Uterus (tissue), 4 donors: ENCODE measurements around the gene CHTF8. TPM values are rescaled to one million over a fixed set of nuclear protein-coding genes. Genes with fewer than 3 reads are reported as not detected.

Experiments used
- DNase-seq, 2 donors: peaks; one replicate each; pipeline ENCODE4 v3.0.0-alpha.2; 2019 to 2020
- H3K27ac ChIP-seq, 2 donors: fragments of 200-600 bp; sonication (generic); 1 replicate in 1 of 2; 2 replicates in 1 of 2; pipeline ENCODE4 v1.5.1; 2016 to 2018
- H3K27me3 ChIP-seq, 2 donors: fragments of 200-600 bp; sonication (generic); one replicate each; pipeline ENCODE4 v1.5.1; 2018 to 2019; ENCODE audit warnings: control low read depth in 1 of 2
- H3K36me3 ChIP-seq, 2 donors: fragments of 200-600 bp; sonication (generic); one replicate each; pipeline ENCODE4 v1.5.1; 2019; ENCODE audit warnings: control low read depth in 1 of 2
- H3K4me1 ChIP-seq, 2 donors: fragments of 200-600 bp; sonication (generic); one replicate each; pipeline ENCODE4 v1.5.1; 2018 to 2019; ENCODE audit warnings: control low read depth in 1 of 2
- H3K4me3 ChIP-seq, 2 donors: fragments of 200-600 bp; sonication (generic); 1 replicate in 1 of 2; 2 replicates in 1 of 2; pipeline ENCODE4 v1.5.1; 2018 to 2019; ENCODE audit warnings: mild to moderate bottlenecking in 1 of 2
- H3K9me3 ChIP-seq, 2 donors: fragments of 200-600 bp; sonication (generic); one replicate each; pipeline ENCODE4 v1.5.1; 2019; ENCODE audit warnings: control low read depth in 1 of 2
- POLR2A ChIP-seq, 2 donors: fragments of 450-650 bp; IDR thresholded peaks; one replicate each; pipeline ENCODE4 v1.6.1; 2016; ENCODE audit warnings: antibody characterized with exemption in 2 of 2, mild to moderate bottlenecking in 1 of 2, moderate library complexity in 1 of 2
- intact Hi-C: fragments of 100-400 bp; cut with DNase I; formaldehyde crosslinking; loops from one replicate; pipeline ENCODE4 v1.15.1; 2023; ENCODE audit warnings: low total_unique reads
- total RNA-seq, 4 donors: library from RNA; depleted of rRNA in 3 of 4; stranded (reverse); fragments of >200 nt in 3 of 4; gene quantifications; one replicate each; pipeline versions ENCODE4 v1.1.0 to v1.2.4, GENCODE V29; 2014 to 2023
- TF ChIP-seq, protein P1 (sequence below), 4 experiments: fragments of 200-600 bp in 2 of 4; fragments of 450-650 bp in 2 of 4; sonication (generic) in 2 of 4; IDR thresholded peaks; one replicate each; pipeline ENCODE4 v1.5.1; 2016 to 2019; ENCODE audit warnings: antibody characterized with exemption in 4 of 4, mild to moderate bottlenecking in 2 of 4, moderate library complexity in 1 of 4
- donor health status: DM: yes; HTN: yes; CAD: no.

The CHTF8 gene
- total RNA-seq, 4 donors from 2014 or later: 29.7 to 120 (median 65.3) TPM

DNA sequence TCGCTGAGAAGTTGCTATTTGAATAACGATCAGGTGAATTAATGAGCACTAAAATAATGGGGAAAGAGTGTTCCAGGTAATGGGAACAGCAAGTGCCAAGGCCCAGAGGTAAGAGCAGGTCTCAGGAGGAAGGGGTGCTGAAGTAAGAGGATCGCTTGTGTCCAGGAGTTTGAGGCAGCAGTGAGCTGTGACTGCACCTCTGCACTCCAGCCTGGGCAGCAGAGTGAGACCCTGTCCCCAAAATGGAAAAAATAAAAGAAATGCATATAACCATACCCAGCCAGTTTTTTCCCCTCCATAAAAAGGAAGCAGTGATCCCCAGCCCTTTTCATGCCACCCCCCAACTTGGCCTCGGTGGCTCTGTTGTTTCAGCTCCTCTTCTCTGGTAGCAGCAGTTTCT lies 43.7 kb downstream of the CHTF8 start:
- intact Hi-C loops: no loop called here

DNA sequence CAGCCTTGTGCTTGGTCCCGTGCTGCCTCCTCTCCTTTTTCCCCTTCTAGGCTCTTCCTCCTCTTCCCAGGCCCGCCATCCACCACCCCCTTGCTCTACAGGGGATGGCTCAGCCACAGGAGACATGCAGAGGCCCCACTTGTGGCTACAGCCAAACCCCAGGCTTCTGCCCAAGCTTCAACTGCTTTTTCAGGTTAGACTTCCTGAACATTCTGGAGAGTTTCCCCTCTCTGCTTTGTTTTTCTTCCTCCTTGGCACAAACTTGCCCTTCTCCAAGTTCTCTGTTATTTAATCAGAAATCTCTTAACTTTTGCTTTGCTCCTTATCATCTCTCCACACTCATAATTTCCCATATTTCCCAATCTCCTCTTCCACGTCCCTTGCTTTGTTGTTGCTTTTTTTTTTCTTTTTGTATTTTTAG lies 45.2 kb downstream of the CHTF8 start:
- no peaks in the 10 kb centered on the region for H3K9me3 ChIP-seq
- no peak for TF ChIP-seq POLR2A (IDR thresholded peaks at IDR 0.05)
- TF ChIP-seq, protein P1, sequence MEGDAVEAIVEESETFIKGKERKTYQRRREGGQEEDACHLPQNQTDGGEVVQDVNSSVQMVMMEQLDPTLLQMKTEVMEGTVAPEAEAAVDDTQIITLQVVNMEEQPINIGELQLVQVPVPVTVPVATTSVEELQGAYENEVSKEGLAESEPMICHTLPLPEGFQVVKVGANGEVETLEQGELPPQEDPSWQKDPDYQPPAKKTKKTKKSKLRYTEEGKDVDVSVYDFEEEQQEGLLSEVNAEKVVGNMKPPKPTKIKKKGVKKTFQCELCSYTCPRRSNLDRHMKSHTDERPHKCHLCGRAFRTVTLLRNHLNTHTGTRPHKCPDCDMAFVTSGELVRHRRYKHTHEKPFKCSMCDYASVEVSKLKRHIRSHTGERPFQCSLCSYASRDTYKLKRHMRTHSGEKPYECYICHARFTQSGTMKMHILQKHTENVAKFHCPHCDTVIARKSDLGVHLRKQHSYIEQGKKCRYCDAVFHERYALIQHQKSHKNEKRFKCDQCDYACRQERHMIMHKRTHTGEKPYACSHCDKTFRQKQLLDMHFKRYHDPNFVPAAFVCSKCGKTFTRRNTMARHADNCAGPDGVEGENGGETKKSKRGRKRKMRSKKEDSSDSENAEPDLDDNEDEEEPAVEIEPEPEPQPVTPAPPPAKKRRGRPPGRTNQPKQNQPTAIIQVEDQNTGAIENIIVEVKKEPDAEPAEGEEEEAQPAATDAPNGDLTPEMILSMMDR (IDR thresholded peaks at IDR 0.05): no peak
- H3K4me3 ChIP-seq: no peak overlapping the region
- H3K27me3 ChIP-seq: no peaks in the 10 kb centered on the region
- intact Hi-C loops: no loop called here
- H3K4me1 ChIP-seq: no peaks in the 10 kb centered on the region
- DNase-seq: no peak
- no peaks in the 10 kb centered on the region for H3K36me3 ChIP-seq
- H3K27ac ChIP-seq: no peak overlapping the region

More for the DNA sequence above, 43.7 kb downstream of the CHTF8 start:
- Histone ChIP-seq H3K36me3 (no peaks in the 10 kb centered on the region), H3K9me3 (no peaks in the 10 kb centered on the region), H3K4me1 (no peaks in the 10 kb centered on the region), H3K27me3 (no peaks in the 10 kb centered on the region), H3K4me3 (no peak overlapping the region), H3K27ac (no peak overlapping the region)
- DNase-seq: no peak
- TF ChIP-seq, protein P1 (IDR thresholded peaks at IDR 0.05): no peak
- no peak for TF ChIP-seq POLR2A (IDR thresholded peaks at IDR 0.05)

DNA sequence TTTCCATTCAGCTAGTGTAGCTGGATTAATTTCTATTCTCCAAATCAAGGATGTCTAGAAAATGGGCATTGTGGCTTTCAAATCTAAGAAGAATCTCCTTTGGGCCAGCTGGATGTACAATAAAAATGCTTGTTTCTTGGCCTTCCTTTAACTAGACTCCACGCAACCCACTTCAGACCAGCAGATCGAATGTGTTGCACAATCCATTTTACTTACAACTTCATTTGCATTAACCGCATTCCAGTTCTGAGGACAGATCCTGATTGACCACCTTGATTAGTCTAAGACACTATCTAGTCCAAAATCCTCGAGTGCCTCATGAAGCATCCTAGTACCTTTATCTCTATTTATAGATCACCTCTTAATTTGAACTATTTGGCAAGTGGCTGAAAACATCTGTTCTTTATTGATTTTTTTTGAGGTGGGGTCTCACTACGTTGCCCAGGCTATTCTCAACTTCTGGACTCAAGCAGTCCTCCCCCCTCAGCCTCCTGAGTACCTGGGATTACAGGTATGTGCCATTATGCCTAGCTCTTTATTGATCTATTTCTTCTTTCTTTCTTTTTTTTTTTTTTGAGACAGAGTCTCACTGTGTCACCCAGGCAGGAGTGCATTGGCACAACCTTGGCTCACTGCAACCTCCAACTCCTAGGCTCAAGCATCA lies 47.2 kb downstream of the CHTF8 start:
- DNase-seq: no peak
- Histone ChIP-seq H3K4me1 (no peaks in the 10 kb centered on the region), H3K36me3 (no peaks in the 10 kb centered on the region), H3K27ac (no peak overlapping the region), H3K27me3 (no peaks in the 10 kb centered on the region), H3K4me3 (no peak overlapping the region), H3K9me3 (no peaks in the 10 kb centered on the region)
- intact Hi-C loops: no loop called here
- TF ChIP-seq, protein P1 (IDR thresholded peaks at IDR 0.05): no peak
- TF ChIP-seq POLR2A (IDR thresholded peaks at IDR 0.05): no peak

DNA sequence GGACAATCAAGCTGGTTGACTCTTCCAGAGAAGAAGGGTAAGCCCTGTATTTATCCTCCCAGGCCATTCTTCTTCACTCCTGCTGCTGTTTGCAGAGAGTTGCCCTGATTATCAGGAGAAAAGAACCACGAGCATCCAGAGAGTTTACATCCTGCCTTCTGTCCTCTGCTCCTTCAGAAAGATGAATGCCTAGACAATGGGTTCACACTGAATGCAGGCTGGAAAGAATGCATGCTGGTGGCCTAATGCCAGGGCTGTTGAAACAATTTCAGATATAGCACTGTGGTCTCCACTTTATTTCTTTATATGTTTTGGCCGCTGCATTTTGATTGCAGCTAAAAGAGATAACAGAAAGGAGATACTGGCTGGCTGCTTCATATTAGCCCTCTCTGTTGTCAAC lies 48.1 kb downstream of the CHTF8 start:
- no peak overlapping the region for H3K27ac ChIP-seq
- H3K36me3 ChIP-seq: no peaks in the 10 kb centered on the region
- no peaks in the 10 kb centered on the region for H3K27me3 ChIP-seq
- H3K9me3 ChIP-seq: no peaks in the 10 kb centered on the region
- intact Hi-C loops: no loop called here
- DNase-seq: no peak
- TF ChIP-seq, protein P1 (IDR thresholded peaks at IDR 0.05): no peak
- TF ChIP-seq POLR2A (IDR thresholded peaks at IDR 0.05): no peak
- no peaks in the 10 kb centered on the region for H3K4me1 ChIP-seq
- H3K4me3 ChIP-seq: no peak overlapping the region

DNA sequence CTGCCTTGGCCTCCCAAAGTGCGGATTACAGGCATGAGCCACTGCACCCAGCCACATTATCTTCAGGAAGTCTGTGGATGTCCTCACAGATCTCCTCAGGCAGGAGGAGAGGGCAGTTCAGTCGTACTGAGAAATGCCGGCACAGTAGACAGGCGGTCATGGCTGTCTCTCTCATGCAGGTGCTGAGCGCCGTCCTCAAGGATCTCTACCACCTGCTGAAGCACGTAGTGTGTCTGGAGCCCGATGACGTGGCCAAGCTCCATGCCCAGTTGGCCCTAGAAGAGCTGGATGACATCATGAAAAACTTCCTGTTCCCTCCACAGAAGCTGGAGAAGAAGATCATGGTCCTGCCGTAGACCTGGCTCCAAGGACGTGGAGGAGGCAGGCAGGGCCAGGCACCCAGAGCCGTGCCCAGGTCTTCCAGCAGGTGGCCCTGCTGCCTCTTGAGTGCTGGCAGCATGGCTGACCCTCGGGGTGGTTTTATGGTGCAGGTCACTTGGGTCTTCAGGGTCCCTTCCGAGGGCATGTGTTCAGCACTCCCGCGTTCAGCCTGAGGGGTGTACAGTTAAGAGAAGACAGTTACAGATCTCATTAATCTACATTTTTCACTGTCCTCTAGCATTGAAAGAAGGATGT lies 49.0 kb downstream of the CHTF8 start:
- H3K4me3 ChIP-seq: no peak overlapping the region
- intact Hi-C loops: no loop called here
- H3K36me3 ChIP-seq: no peaks in the 10 kb centered on the region
- TF ChIP-seq POLR2A (IDR thresholded peaks at IDR 0.05): no peak
- TF ChIP-seq, protein P1 (IDR thresholded peaks at IDR 0.05): no peak
- H3K4me1 ChIP-seq: no peaks in the 10 kb centered on the region
- no peak for DNase-seq
- no peaks in the 10 kb centered on the region for H3K27me3 ChIP-seq
- no peak overlapping the region for H3K27ac ChIP-seq
- no peaks in the 10 kb centered on the region for H3K9me3 ChIP-seq
